HG03521 (cell line): ENCODE data around the gene ADAM11.

Experiments
- ATAC-seq: cut with Tn5 transposase; IDR thresholded peaks from one replicate; pipeline ENCODE4 v1.9.1; 2021; ENCODE audit warnings: mild to moderate bottlenecking, moderate library complexity; ENCODE audit not compliant: unreplicated experiment

ADAM11 gene

GRCh38 chr17:44775136-44775837 is 16.5 kb downstream of the ADAM11 start:
- ATAC-seq, result peak; percentile 83

GRCh38 chr17:44775838-44776621 is 17.2 kb downstream of the ADAM11 start:
- peak; percentile 14 for ATAC-seq

- no peak for ATAC-seq
Observed at GRCh38 chr17:44776628-44777393, 18.0 kb downstream of the ADAM11 start.

- ATAC-seq, result no peak
Observed at GRCh38 chr17:44777394-44778348, 18.9 kb downstream of the ADAM11 start.

GRCh38 chr17:44778656-44779210 is 19.9 kb downstream of the ADAM11 start:
- no peak for ATAC-seq

GRCh38 chr17:44779211-44780025 is 20.6 kb downstream of the ADAM11 start:
- ATAC-seq, result no peak

GRCh38 chr17:44780161-44780560 is 21.4 kb downstream of the ADAM11 start:
- ATAC-seq, result no peak

GRCh38 chr17:44780845-44781480 is 22.2 kb downstream of the ADAM11 start:
- ATAC-seq, result no peak

- no peak for ATAC-seq
Observed at GRCh38 chr17:44781551-44782325, 22.9 kb downstream of the ADAM11 start.

- no peak for ATAC-seq
Observed at GRCh38 chr17:44782326-44782850, 23.6 kb downstream of the ADAM11 start.

GRCh38 chr17:44785921-44786320 is 27.1 kb downstream of the ADAM11 start:
- ATAC-seq, result no peak

- no peak for ATAC-seq
Observed at GRCh38 chr17:44786551-44787081, 27.8 kb downstream of the ADAM11 start.

GRCh38 chr17:44787271-44787940 is 28.6 kb downstream of the ADAM11 start:
- ATAC-seq, result no peak

- no peak for ATAC-seq
Observed at GRCh38 chr17:44788139-44788538, 29.4 kb downstream of the ADAM11 start.

GRCh38 chr17:44792276-44792675 is 33.5 kb downstream of the ADAM11 start:
- ATAC-seq, result no peak

GRCh38 chr17:44793885-44794842 is 35.4 kb downstream of the ADAM11 start:
- no peak for ATAC-seq
